ENCODE data around the gene PODXL2.

- TF ChIP-seq, protein P1, sequence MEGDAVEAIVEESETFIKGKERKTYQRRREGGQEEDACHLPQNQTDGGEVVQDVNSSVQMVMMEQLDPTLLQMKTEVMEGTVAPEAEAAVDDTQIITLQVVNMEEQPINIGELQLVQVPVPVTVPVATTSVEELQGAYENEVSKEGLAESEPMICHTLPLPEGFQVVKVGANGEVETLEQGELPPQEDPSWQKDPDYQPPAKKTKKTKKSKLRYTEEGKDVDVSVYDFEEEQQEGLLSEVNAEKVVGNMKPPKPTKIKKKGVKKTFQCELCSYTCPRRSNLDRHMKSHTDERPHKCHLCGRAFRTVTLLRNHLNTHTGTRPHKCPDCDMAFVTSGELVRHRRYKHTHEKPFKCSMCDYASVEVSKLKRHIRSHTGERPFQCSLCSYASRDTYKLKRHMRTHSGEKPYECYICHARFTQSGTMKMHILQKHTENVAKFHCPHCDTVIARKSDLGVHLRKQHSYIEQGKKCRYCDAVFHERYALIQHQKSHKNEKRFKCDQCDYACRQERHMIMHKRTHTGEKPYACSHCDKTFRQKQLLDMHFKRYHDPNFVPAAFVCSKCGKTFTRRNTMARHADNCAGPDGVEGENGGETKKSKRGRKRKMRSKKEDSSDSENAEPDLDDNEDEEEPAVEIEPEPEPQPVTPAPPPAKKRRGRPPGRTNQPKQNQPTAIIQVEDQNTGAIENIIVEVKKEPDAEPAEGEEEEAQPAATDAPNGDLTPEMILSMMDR (IDR thresholded peaks at IDR 0.05): no peak
- no peak for TF ChIP-seq POLR2A (IDR thresholded peaks at IDR 0.05)
These were observed 9.0 kb downstream of the PODXL2 start for GRCh38 chr3:127637971-127638370.
